Neural progenitor cell (in vitro differentiated cells): ENCODE data around the gene ZMIZ1. TPM values are rescaled to one million over a fixed set of nuclear protein-coding genes. Genes with fewer than 3 reads are reported as not detected.

ENCODE experiments used
- DNase-seq: peaks from one replicate; pipeline ENCODE4 v3.0.0-alpha.2; 2016; ENCODE audit warnings: low spot score
- H2AFZ ChIP-seq: fragments of 200-600 bp; sonication (generic); replicated peaks from 2 replicates; pipeline ENCODE4 v1.6.1; 2016; ENCODE audit warnings: antibody characterized with exemption
- H3F3A ChIP-seq: fragments of 200-600 bp; sonication (generic); 2 replicates; pipeline ENCODE4 v1.6.1; 2016; ENCODE audit warnings: antibody characterized with exemption, low read depth
- H3K27ac ChIP-seq: fragments of 200-600 bp; sonication (generic); 2 replicates; pipeline ENCODE4 v1.5.1; 2016; ENCODE audit warnings: mild to moderate bottlenecking
- H3K27me3 ChIP-seq: fragments of 200-600 bp; sonication (generic); 2 replicates; pipeline ENCODE4 v1.6.1; 2016; ENCODE audit warnings: mild to moderate bottlenecking, moderate library complexity
- H3K36me3 ChIP-seq: fragments of 200-600 bp; sonication (generic); 2 replicates; pipeline ENCODE4 v1.5.1; 2016
- H3K4me1 ChIP-seq: fragments of 200-600 bp; sonication (generic); 2 replicates; pipeline ENCODE4 v1.6.1; 2016; ENCODE audit warnings: mixed run types
- H3K4me2 ChIP-seq: fragments of 200-600 bp; sonication (generic); 2 replicates; pipeline ENCODE4 v1.6.1; 2016
- H3K4me3 ChIP-seq: fragments of 200-600 bp; sonication (generic); 2 replicates; pipeline ENCODE4 v1.5.1; 2016
- H3K79me2 ChIP-seq: fragments of 200-600 bp; sonication (generic); 2 replicates; pipeline ENCODE4 v1.6.1; 2016; ENCODE audit warnings: low read depth
- H3K9ac ChIP-seq: fragments of 200-600 bp; sonication (generic); 2 replicates; pipeline ENCODE4 v1.6.1; 2016
- H3K9me3 ChIP-seq: fragments of 200-600 bp; sonication (generic); 2 replicates; pipeline ENCODE4 v1.5.1; 2016; ENCODE audit warnings: low read depth
- H4K20me1 ChIP-seq: fragments of 200-600 bp; sonication (generic); 2 replicates; pipeline ENCODE4 v1.6.1; 2016; ENCODE audit warnings: low read depth
- H3K27ac Mint-ChIP-seq: 3 replicates; pipeline ENCODE4 v1.8.0; 2021; ENCODE audit warnings: mixed read lengths
- H3K27me3 Mint-ChIP-seq: 2 replicates; pipeline ENCODE4 v1.8.0; 2022; ENCODE audit warnings: low read depth, mild to moderate bottlenecking, inconsistent platforms, moderate library complexity, mixed read lengths; ENCODE audit not compliant: insufficient read depth
- H3K36me3 Mint-ChIP-seq: 3 replicates; pipeline ENCODE4 v1.8.0; 2021; ENCODE audit warnings: mixed read lengths
- H3K4me1 Mint-ChIP-seq: 3 replicates; pipeline ENCODE4 v1.8.0; 2021; ENCODE audit warnings: mixed read lengths
- H3K4me3 Mint-ChIP-seq: 3 replicates; pipeline ENCODE4 v1.8.0; 2021; ENCODE audit warnings: mild to moderate bottlenecking, moderate library complexity, mixed read lengths
- H3K9me3 Mint-ChIP-seq: 3 replicates; pipeline ENCODE4 v1.8.0; 2020; ENCODE audit warnings: mixed read lengths
- CTCF ChIP-seq: fragments of 200-600 bp; sonication (generic); IDR thresholded peaks from 2 replicates; pipeline ENCODE4 v1.5.1; 2017; ENCODE audit warnings: antibody characterized with exemption, mild to moderate bottlenecking
- EZH2 ChIP-seq: fragments of 200-600 bp; sonication (generic); IDR thresholded peaks from 2 replicates; pipeline ENCODE4 v1.6.1; 2017; ENCODE audit warnings: antibody characterized with exemption, mild to moderate bottlenecking, moderate library complexity
- EZH2phosphoT487 ChIP-seq: fragments of 200-600 bp; sonication (generic); IDR thresholded peaks from 2 replicates; pipeline ENCODE4 v1.6.1; 2017; ENCODE audit warnings: antibody characterized with exemption
- total RNA-seq: library from RNA; depleted of rRNA; stranded (reverse); fragments of >200 nt; gene quantifications from 2 replicates; pipeline ENCODE4 v1.2.3, GENCODE V29; 2015; ENCODE audit warnings: low replicate concordance

Gene ZMIZ1
- total RNA-seq, 1 donor from 2014 or later, result 5.8 TPM

DNA sequence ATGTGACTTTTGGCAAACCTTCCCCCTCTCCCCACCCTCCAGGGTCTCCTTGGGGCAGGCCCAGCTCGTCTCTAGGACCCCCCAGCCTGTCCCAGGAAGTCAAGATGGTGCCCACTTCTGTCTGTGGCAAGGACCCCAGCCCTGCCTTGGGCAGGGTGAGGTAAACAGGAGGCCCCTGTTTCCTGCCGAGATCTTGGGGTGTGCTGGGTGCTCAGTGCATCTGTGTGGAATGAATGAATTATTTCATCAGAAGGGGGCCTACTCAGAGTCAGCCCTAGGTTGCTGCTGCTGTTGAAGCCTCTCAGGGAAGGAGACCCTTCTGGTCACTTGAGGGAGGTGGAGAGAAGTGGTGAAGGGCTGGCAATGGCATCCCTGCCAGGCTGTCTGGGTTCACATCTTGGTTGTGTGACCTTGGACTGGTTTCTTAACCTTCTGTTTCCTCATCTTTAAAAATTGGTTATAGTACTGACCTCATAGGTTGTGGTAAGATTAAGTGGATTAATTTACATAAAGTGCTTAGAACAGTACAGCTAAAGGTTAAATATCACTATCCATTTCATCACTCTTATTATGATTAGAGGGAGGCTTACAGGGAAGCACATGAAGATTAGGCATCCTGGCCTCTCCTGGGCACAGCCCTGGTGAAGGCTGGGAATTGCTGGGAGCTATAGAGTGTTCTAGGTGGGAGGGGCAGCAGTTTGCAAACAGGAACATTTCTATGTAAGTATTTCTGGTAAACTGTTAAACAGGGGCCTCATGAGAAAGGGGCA, 67.7 kb downstream of the ZMIZ1 start:
- H3K4me3 Mint-ChIP-seq, result no peak overlapping the region
- Histone ChIP-seq H3K36me3 (no peaks in the 10 kb centered on the region), H3K27ac (no peak overlapping the region), H3K4me1 (peaks cover 46% of the 10 kb centered on the region), H3K4me2 (no peak overlapping the region), H3K4me3 (no peak overlapping the region), H3K9ac (no peak overlapping the region), H3K27me3 (no peaks in the 10 kb centered on the region), H3K9me3 (no peaks in the 10 kb centered on the region), H2AFZ (no peak overlapping the region), H3F3A (peaks cover 3% of the 10 kb centered on the region), H4K20me1 (peaks cover 97% of the 10 kb centered on the region), H3K79me2 (peaks cover 13% of the 10 kb centered on the region)
- peaks cover 14% of the 10 kb centered on the region for H3K36me3 Mint-ChIP-seq
- peaks cover 88% of the 10 kb centered on the region for H3K4me1 Mint-ChIP-seq
- no peak for DNase-seq
- H3K27me3 Mint-ChIP-seq, result peaks cover 2% of the 10 kb centered on the region
- TF ChIP-seq EZH2phosphoT487 (no peak), EZH2 (no peak), CTCF (no peak)
- no peaks in the 10 kb centered on the region for H3K9me3 Mint-ChIP-seq
- H3K27ac Mint-ChIP-seq, result peak overlapping the region; percentile 50

- peaks cover 47% of the 10 kb centered on the region for H3K4me1 ChIP-seq
Measured at GRCh38 chr10:79137300-79137756, 68.6 kb downstream of the ZMIZ1 start.

GRCh38 chr10:79137826-79138225, 69.1 kb downstream of the ZMIZ1 start:
- Histone ChIP-seq H3K27me3 (no peaks in the 10 kb centered on the region), H3K9me3 (no peaks in the 10 kb centered on the region), H3K4me3 (no peak overlapping the region), H3K4me1 (peaks cover 42% of the 10 kb centered on the region), H3F3A (peaks cover 3% of the 10 kb centered on the region), H3K36me3 (no peaks in the 10 kb centered on the region), H3K79me2 (peaks cover 8% of the 10 kb centered on the region), H4K20me1 (peaks cover 97% of the 10 kb centered on the region), H3K4me2 (no peak overlapping the region), H3K9ac (no peak overlapping the region), H2AFZ (no peak overlapping the region), H3K27ac (no peak overlapping the region)
- no peaks in the 10 kb centered on the region for H3K9me3 Mint-ChIP-seq
- DNase-seq, result no peak
- H3K27ac Mint-ChIP-seq, result no peak overlapping the region
- peaks cover 21% of the 10 kb centered on the region for H3K36me3 Mint-ChIP-seq
- H3K4me3 Mint-ChIP-seq, result no peak overlapping the region
- TF ChIP-seq CTCF (no peak), EZH2 (no peak), EZH2phosphoT487 (no peak)
- H3K4me1 Mint-ChIP-seq, result peaks cover 85% of the 10 kb centered on the region
- peaks cover 2% of the 10 kb centered on the region for H3K27me3 Mint-ChIP-seq

More at GRCh38 chr10:79137300-79137756, 68.6 kb downstream of the ZMIZ1 start:
- no peak for TF ChIP-seq EZH2phosphoT487
- TF ChIP-seq CTCF, result no peak
- no peak for TF ChIP-seq EZH2
- Mint-ChIP-seq H3K36me3 (peaks cover 21% of the 10 kb centered on the region), H3K27me3 (peaks cover 2% of the 10 kb centered on the region), H3K27ac (no peak overlapping the region), H3K4me1 (peaks cover 87% of the 10 kb centered on the region), H3K9me3 (no peaks in the 10 kb centered on the region), H3K4me3 (no peak overlapping the region)
- H2AFZ ChIP-seq, result no peak overlapping the region
- H3K27me3 ChIP-seq, result no peaks in the 10 kb centered on the region
- DNase-seq, result no peak
- H3K4me3 ChIP-seq, result no peak overlapping the region
- no peak overlapping the region for H3K27ac ChIP-seq
- H3K9ac ChIP-seq, result no peak overlapping the region
- H3K79me2 ChIP-seq, result peaks cover 8% of the 10 kb centered on the region
- H4K20me1 ChIP-seq, result peaks cover 97% of the 10 kb centered on the region
- H3K4me2 ChIP-seq, result no peak overlapping the region
- peaks cover 3% of the 10 kb centered on the region for H3F3A ChIP-seq
- no peaks in the 10 kb centered on the region for H3K9me3 ChIP-seq
- H3K36me3 ChIP-seq, result no peaks in the 10 kb centered on the region
